ENCODE measurements around the gene RAPGEF5.

RAPGEF5 gene

GRCh38 chr7:22356701-22357310 is at the start of gene RAPGEF5:
RAPGEF5 (minus strand) TSS chr7:22357154; CDS start chr7:22357060, 94 bp downstream.
- DNase-seq = no peak

DNA sequence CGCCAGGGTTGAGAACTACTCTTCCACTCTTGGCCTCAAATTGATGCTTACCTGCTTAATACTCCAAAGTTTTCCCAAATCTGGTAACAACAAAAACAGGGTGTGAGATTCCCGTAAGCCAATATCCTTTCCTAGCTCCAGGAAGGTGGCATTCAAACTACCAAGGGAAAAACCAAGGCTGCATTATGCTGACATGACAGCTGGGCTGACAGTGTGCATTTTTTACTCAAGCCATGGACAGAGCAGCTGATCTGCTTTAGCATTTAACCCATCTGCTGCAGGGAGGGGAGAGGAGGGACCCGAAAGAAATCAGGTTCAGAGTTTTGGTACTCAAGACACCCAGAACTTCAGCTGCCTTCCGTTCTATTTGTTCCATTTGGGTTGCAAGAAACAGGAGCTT is 49.8 kb upstream of the RAPGEF5 start:
- DNase-seq = no peak

GRCh38 chr7:22404421-22405023 is 47.6 kb upstream of the RAPGEF5 start:
- no peak for DNase-seq

DNA sequence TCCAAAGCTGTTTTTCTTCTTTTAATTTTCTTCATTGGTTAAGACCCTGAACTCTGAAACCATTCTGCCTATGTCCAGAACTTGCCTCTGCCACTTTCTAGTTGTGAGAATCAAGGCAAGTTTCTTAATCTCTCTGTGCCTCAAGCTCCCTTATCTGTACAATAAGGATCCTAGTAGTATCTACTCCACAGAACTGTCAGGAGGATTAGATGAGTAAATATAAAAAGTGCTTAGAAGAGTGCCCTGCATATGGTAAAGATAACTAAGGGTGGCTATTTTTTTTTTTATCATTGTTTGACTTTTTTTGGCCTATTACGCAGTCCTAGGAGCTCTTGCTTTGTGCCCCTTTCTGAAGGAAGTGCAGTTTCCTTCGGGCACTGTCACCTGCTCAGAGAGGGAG is 46.4 kb upstream of the RAPGEF5 start:
- no peak for DNase-seq

- DNase-seq = no peak
These were observed 45.3 kb upstream of the RAPGEF5 start for GRCh38 chr7:22402250-22402649.

DNA sequence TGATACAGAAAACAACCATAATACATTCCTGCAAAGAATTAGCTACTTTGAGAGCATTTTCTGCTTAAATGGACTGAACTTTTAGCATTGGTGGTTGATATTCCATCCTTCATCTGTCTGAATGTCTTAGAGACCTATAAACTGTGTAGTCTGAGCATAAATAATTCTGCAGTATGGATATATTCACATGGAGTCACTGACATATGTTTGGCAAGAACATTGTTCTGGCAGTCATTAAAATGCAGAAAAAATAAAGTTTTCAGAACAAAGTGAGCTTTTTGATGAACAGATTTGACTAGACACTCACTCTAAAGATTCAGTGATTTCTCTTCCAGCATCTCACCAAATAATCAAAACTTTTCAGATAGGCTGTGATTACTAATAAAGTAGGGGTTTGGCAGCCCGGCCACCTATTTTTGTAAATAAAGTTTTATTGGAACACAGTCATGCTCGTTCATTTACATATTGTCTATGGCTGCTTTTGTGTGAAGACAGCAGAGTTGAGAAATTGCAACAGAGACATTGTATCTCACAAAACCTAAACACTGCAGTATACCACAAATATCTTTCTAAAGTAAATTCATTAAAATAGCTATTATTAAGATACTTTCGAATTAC is 44.1 kb upstream of the RAPGEF5 start:
- DNase-seq = no peak

DNA sequence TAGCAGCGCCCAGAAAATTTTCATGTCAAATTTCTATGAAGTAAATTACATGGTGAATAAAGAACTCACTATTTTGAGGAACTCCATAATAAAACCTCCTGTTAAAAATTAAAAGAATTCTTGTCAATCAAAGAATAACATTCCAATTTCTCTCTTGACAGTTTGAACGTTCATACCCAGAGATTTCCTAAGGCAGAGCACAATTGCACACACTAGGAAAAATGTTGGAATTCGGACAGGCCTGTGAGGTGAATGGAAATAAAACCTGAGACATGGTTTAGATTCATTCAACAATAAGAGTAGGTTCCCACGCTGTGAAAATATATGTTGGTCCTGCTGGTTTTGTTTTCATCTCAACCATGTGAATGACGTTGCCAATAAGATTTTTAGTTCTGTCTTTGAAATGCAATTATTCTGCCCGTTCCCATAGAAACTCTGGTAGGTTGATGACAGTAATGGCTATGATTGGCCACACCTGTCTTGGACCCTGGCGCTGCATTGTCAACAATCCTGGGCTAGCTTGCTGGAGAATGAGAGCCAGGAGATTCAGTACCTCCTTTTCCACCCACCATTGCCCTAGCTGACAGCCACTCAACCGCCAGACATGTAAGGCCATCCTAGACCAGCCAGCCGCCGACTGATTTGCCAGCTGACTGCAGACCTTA is 43.3 kb upstream of the RAPGEF5 start:
- no peak for DNase-seq

GRCh38 chr7:22399546-22399945 is 42.6 kb upstream of the RAPGEF5 start:
- no peak for DNase-seq

DNA sequence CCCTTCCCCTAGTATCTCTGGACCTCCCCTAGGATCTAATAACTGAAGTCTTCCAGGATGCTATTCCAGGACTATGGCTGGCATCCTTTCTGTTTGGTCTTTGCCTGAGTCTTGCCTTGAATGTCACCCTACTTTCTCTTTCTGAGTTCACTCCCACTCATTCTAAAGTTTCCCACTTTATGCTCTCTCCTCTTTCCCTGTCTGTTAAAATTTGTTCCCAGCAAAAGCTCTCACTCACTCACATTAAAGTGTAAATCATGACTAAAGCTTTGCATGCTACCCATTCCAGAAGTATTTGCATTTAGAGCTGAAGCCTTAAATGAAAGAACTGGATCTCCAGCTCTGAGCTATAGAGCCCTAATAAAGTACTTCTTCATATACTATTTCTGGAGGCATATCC is 42.1 kb upstream of the RAPGEF5 start:
- no peak for DNase-seq

GRCh38 chr7:22397981-22398380 is 41.0 kb upstream of the RAPGEF5 start:
- no peak for DNase-seq

DNA sequence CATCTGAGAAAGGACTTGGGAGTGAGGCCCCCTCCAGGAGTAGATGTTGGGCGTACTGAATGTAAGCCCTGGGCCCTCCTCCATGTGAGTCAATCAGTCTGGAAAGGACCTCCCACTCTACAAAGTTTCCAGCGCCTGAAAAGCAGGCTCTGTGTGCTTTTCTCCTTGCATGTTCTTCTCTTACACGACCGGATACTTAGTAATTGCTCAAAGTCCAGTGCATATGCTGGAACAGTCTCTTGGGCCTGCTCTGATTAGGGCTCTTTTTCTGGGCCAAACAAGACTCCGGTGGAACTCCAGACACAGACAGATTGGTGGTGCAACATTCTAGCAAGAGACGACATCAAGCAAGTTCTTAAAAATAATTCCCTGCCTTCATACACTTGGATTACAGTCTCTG is 38.3 kb upstream of the RAPGEF5 start:
- DNase-seq = no peak

GRCh38 chr7:22394739-22395138 is 37.8 kb upstream of the RAPGEF5 start:
- no peak for DNase-seq

GRCh38 chr7:22393913-22394729 is 37.2 kb upstream of the RAPGEF5 start:
- no peak for DNase-seq

GRCh38 chr7:22390516-22390915 is 33.6 kb upstream of the RAPGEF5 start:
- DNase-seq = no peak

- no peak for DNase-seq
These were observed 32.9 kb upstream of the RAPGEF5 start for GRCh38 chr7:22389892-22390291.

DNA sequence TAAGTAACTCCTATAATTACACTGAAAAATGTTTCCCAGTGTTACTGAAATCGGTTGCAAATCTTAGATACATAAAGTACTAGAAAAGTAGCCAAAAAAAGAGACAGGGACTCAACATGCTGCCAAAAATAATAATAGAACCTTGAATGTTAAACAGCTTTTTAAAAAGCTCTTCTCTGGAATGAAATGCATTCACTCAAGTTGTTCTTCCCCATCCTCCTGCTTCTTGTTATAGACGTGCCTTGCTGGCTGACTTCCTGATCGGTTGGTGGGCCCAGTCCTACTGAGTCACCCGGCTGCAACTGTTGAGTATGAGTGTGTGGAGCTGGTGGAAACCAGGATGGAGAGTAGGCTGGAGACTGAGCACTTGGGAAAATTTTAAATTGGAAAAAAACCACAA is 30.6 kb upstream of the RAPGEF5 start:
- DNase-seq = no peak

GRCh38 chr7:22386865-22387264 is 29.9 kb upstream of the RAPGEF5 start:
- no peak for DNase-seq

GRCh38 chr7:22386206-22386858 is 29.4 kb upstream of the RAPGEF5 start:
- no peak for DNase-seq

DNA sequence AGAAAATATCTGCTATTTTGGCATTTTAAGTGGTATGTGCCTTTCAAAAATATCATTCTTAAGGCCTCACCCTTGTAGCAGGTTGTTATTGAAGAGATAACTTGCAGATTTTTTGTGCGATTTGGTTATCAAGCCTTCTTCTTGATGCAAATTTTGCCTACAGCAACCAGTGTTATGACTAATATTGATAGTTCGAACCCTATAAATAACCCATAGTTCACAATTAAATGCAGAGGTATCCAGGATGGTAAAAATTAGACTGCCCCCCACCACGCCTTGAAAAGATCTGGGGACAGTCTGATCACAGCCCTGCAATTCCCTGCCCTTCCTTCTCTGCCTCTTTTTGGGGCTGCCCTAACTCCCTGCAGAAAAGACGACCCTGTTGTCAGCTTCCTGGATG is 28.4 kb upstream of the RAPGEF5 start:
- DNase-seq = no peak

DNA sequence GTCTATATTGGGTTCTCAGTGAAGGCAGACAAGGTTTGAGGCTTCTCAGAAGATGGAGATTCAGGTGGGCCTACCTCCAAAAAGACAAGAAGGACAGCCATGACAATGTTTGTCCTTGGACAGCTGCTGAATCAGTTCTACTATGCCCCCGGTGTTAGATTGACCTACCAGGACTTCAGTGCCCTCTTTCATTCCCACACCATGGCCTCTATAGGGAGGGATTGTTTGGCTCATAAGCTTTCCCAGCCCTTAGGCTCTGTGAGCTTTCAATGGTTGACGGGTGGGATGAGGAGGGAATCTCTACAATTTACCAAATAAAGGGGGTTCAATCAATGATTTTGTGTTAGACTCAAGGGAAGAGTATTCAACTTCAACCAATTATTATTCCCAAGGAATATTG is 23.4 kb upstream of the RAPGEF5 start:
- no peak for DNase-seq

DNA sequence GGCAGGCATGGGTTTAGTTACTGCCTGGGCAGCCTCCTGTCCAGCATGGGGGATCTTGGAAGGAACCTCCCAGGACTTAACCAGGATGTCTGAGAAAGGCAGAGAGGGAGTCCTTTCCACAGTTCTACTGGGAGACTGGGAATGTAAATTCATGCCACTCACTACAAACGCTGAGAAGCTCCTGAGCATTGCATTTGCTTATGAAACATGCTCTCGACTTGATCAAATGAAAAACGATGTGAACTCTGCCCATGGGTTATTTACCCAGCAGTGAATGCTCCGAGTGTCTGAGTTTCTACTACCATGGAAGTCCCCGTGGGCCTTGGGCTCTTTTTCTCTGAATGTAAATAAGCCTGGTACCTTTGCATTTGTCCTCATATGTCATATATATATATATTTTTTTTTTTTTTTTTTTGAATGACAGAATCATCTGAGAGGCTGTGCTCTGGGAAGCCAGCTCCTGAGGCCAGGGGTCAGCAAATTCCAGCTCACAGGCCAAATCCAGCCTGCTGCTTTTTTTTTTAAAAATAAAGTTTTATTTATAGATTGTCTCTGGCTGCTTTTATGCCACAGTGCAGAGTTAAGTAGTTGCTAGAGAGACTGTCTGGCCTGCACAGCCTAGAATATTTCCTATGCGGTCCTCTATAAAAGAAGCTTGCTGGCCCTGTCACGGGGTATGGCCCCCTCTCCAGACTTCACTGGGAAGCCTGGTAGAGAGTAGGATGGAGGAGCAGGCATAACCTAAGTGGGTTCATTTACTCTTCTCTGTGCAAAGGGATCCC is 21.4 kb upstream of the RAPGEF5 start:
- no peak for DNase-seq

DNA sequence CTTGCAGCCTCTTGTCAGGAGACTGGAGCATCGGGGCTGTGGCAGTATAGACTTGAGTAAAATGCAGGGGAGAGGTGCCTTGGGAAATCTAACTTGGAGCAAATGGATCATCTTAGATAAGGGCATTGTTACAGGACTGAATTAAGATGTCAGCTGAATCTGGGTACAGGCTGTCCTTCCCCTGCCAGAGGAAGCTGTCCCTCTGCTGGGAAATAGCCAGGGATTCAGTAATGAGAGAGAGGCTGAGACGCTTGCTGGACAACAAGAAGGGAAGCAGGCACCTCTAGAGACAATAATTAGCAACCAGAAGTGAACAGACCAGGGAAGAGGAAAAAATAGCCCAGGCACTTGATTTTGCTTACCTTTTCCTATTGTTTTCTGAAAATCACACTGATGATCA is 20.7 kb upstream of the RAPGEF5 start:
- DNase-seq = no peak
